ENCODE results near the gene ZC3H12C.
A peak's percentile ranks its signal among the peaks of the same experiment; 100 is the strongest.

The ZC3H12C gene

GRCh38 chr11:110121204-110121603, 28.0 kb downstream of the ZC3H12C start:
- ChIA-PET CTCF (no interaction called here), POLR2A (ENCODE audit: low non-redundant PET) (no interaction called here)
- TF ChIP-seq CTCF (conservative IDR thresholded peaks at IDR 0.05; ENCODE audit: low read depth): no peak
- no peak overlapping the region for H3K27ac ChIP-seq
- peak; percentile 13 for DNase-seq (ENCODE audit: low spot score)

GRCh38 chr11:110123003-110123402, 29.8 kb downstream of the ZC3H12C start:
- no peak overlapping the region for H3K27ac ChIP-seq
- POLR2A ChIA-PET (ENCODE audit: low non-redundant PET): no interaction called here
- CTCF ChIA-PET: no interaction called here
- no peak for DNase-seq (ENCODE audit: low spot score)
- TF ChIP-seq CTCF (conservative IDR thresholded peaks at IDR 0.05; ENCODE audit: low read depth): no peak

- no peak for DNase-seq (ENCODE audit: low spot score)
- TF ChIP-seq CTCF (conservative IDR thresholded peaks at IDR 0.05; ENCODE audit: low read depth): no peak
- ChIA-PET CTCF (interaction anchor here (0.6 to 0.7 kb wide), 2 partner anchors 32 to 126 kb away, joined by 3 read pairs; no protein-coding TSS in a partner anchor), POLR2A (ENCODE audit: low non-redundant PET) (no interaction called here)
- H3K27ac ChIP-seq: no peak overlapping the region
Observed at GRCh38 chr11:110124605-110125004, 31.4 kb downstream of the ZC3H12C start.

GRCh38 chr11:110125632-110126031, 32.4 kb downstream of the ZC3H12C start:
- TF ChIP-seq CTCF (conservative IDR thresholded peaks at IDR 0.05; ENCODE audit: low read depth): no peak
- peak; percentile 19 for DNase-seq (ENCODE audit: low spot score)
- ChIA-PET CTCF (no interaction called here), POLR2A (ENCODE audit: low non-redundant PET) (no interaction called here)
- H3K27ac ChIP-seq: no peak overlapping the region

GRCh38 chr11:110126936-110127335, 33.7 kb downstream of the ZC3H12C start:
- no peak for DNase-seq (ENCODE audit: low spot score)
- CTCF ChIA-PET: no interaction called here
- H3K27ac ChIP-seq: no peak overlapping the region
- TF ChIP-seq CTCF (conservative IDR thresholded peaks at IDR 0.05; ENCODE audit: low read depth): no peak
- POLR2A ChIA-PET (ENCODE audit: low non-redundant PET): no interaction called here

GRCh38 chr11:110128161-110128560, 35.0 kb downstream of the ZC3H12C start:
- H3K27ac ChIP-seq: no peak overlapping the region
- TF ChIP-seq CTCF (conservative IDR thresholded peaks at IDR 0.05; ENCODE audit: low read depth): no peak
- ChIA-PET POLR2A (ENCODE audit: low non-redundant PET) (no interaction called here), CTCF (interaction anchor here (0.6 kb wide), 2 partner anchors 149 to 1996 kb away, joined by 3 to 4 read pairs; no protein-coding TSS in a partner anchor)
- no peak for DNase-seq (ENCODE audit: low spot score)
